Measurements from ENCODE around the gene DCK. TPM values are rescaled to one million over a fixed set of nuclear protein-coding genes. Genes with fewer than 3 reads are reported as not detected.

DCK gene
- total RNA-seq, 1 donor from 2014 or later, result 10.8 TPM

DNA sequence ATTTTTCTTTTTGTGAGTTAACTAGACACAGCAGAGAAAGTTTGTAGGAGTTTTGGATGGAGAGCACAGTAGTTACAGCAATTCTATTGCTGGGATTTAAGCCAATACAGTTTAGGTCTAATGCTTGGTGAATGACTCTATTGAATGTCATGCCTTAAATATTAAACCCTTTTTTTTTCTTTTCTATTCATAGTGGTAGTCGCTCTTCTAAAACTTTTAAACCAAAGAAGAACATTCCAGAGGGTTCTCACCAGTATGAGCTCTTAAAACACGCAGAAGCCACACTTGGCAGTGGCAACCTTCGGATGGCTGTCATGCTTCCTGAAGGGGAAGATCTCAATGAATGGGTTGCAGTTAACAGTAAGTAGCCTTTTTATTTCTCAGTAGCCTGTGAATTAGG is 34.8 kb upstream of the DCK start:
- H3K4me3 ChIP-seq (ENCODE audit: insufficient read depth, low read depth, low read length), result no peak overlapping the region
- no peaks in the 10 kb centered on the region for H3K27me3 ChIP-seq (ENCODE audit: insufficient read depth, low read length)
- FAIRE-seq (peak; percentile 95), DNase-seq (ENCODE audit: low read depth) (peak; percentile 95)
- no peaks in the 10 kb centered on the region for H3K9me3 ChIP-seq (ENCODE audit: insufficient read depth, low read depth, low read length)
- H3K27me3 Mint-ChIP-seq (ENCODE audit: low read depth, unreplicated experiment), result no peaks in the 10 kb centered on the region
- peaks cover 7% of the 10 kb centered on the region for H3K36me3 Mint-ChIP-seq (ENCODE audit: low read depth, unreplicated experiment)
- H3K4me3 Mint-ChIP-seq (ENCODE audit: unreplicated experiment), result no peak overlapping the region
- H4K20me1 ChIP-seq (ENCODE audit: insufficient read depth, low read length), result peaks cover 6% of the 10 kb centered on the region
- H2AFZ ChIP-seq (ENCODE audit: low read depth, low read length), result no peak overlapping the region
- H3K27ac Mint-ChIP-seq (ENCODE audit: unreplicated experiment), result no peak overlapping the region
- peaks cover 32% of the 10 kb centered on the region for H3K79me2 ChIP-seq (ENCODE audit: insufficient read depth, low read length)
- H3K4me2 ChIP-seq (ENCODE audit: low read length), result peak overlapping the region; percentile 30
- no peak overlapping the region for H3K9ac ChIP-seq (ENCODE audit: low read length)
- peaks cover 8% of the 10 kb centered on the region for H3K4me1 Mint-ChIP-seq (ENCODE audit: low read depth, unreplicated experiment)
- peaks cover 8% of the 10 kb centered on the region for H3K36me3 ChIP-seq (ENCODE audit: insufficient read depth, low read length)
- H3K9me3 Mint-ChIP-seq (ENCODE audit: unreplicated experiment), result no peaks in the 10 kb centered on the region
- H3K4me1 ChIP-seq (ENCODE audit: insufficient read depth, low read length), result peaks cover 15% of the 10 kb centered on the region
- H3K27ac ChIP-seq (ENCODE audit: low read depth, low read length), result peak overlapping the region; percentile 44
- TF ChIP-seq, protein P1, sequence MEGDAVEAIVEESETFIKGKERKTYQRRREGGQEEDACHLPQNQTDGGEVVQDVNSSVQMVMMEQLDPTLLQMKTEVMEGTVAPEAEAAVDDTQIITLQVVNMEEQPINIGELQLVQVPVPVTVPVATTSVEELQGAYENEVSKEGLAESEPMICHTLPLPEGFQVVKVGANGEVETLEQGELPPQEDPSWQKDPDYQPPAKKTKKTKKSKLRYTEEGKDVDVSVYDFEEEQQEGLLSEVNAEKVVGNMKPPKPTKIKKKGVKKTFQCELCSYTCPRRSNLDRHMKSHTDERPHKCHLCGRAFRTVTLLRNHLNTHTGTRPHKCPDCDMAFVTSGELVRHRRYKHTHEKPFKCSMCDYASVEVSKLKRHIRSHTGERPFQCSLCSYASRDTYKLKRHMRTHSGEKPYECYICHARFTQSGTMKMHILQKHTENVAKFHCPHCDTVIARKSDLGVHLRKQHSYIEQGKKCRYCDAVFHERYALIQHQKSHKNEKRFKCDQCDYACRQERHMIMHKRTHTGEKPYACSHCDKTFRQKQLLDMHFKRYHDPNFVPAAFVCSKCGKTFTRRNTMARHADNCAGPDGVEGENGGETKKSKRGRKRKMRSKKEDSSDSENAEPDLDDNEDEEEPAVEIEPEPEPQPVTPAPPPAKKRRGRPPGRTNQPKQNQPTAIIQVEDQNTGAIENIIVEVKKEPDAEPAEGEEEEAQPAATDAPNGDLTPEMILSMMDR (IDR thresholded peaks at IDR 0.05; ENCODE audit: insufficient read depth, low read depth, low read length), result no peak
- no peak for TF ChIP-seq EZH2 (IDR thresholded peaks at IDR 0.05; ENCODE audit: insufficient read depth, low read length)

DNA sequence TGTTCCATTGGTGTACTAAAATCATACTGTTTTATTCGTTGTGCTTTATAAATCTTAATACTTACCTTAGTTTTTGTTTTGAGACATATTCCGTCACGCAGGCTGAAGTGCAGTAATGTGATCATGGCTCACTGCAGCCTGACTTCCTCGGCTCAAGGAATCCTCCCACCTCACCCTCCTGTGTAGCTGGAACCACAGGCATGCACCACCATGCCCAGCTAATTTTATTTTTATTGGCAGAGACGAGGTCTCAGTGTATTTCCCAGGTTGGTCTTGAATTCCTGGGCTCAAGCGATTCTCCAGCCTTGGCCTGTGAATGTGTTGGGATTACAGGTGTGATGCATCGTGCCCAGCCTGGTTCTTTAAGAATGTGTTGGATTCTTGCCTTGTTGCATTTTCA is 24.4 kb upstream of the DCK start:
- H4K20me1 ChIP-seq (ENCODE audit: insufficient read depth, low read length), result peaks cover 10% of the 10 kb centered on the region
- Mint-ChIP-seq H3K4me1 (ENCODE audit: low read depth, unreplicated experiment) (peaks cover 7% of the 10 kb centered on the region), H3K4me3 (ENCODE audit: unreplicated experiment) (no peak overlapping the region), H3K27ac (ENCODE audit: unreplicated experiment) (peak overlapping the region; percentile 58), H3K36me3 (ENCODE audit: low read depth, unreplicated experiment) (peaks cover 8% of the 10 kb centered on the region), H3K27me3 (ENCODE audit: low read depth, unreplicated experiment) (no peaks in the 10 kb centered on the region), H3K9me3 (ENCODE audit: unreplicated experiment) (no peaks in the 10 kb centered on the region)
- H3K4me3 ChIP-seq (ENCODE audit: insufficient read depth, low read depth, low read length), result no peak overlapping the region
- DNase-seq (ENCODE audit: low read depth) (peak; percentile 74), FAIRE-seq (no peak)
- H3K9ac ChIP-seq (ENCODE audit: low read length), result no peak overlapping the region
- H3K4me2 ChIP-seq (ENCODE audit: low read length), result peak overlapping the region; percentile 9
- H2AFZ ChIP-seq (ENCODE audit: low read depth, low read length), result no peak overlapping the region
- H3K4me1 ChIP-seq (ENCODE audit: insufficient read depth, low read length), result peaks cover 4% of the 10 kb centered on the region
- H3K9me3 ChIP-seq (ENCODE audit: insufficient read depth, low read depth, low read length), result no peaks in the 10 kb centered on the region
- H3K79me2 ChIP-seq (ENCODE audit: insufficient read depth, low read length), result no peaks in the 10 kb centered on the region
- H3K36me3 ChIP-seq (ENCODE audit: insufficient read depth, low read length), result peaks cover 9% of the 10 kb centered on the region
- TF ChIP-seq EZH2 (IDR thresholded peaks at IDR 0.05; ENCODE audit: insufficient read depth, low read length), result no peak
- TF ChIP-seq, protein P1 (IDR thresholded peaks at IDR 0.05; ENCODE audit: insufficient read depth, low read depth, low read length), result no peak
- H3K27ac ChIP-seq (ENCODE audit: low read depth, low read length), result peak overlapping the region; percentile 11
- no peaks in the 10 kb centered on the region for H3K27me3 ChIP-seq (ENCODE audit: insufficient read depth, low read length)

DNA sequence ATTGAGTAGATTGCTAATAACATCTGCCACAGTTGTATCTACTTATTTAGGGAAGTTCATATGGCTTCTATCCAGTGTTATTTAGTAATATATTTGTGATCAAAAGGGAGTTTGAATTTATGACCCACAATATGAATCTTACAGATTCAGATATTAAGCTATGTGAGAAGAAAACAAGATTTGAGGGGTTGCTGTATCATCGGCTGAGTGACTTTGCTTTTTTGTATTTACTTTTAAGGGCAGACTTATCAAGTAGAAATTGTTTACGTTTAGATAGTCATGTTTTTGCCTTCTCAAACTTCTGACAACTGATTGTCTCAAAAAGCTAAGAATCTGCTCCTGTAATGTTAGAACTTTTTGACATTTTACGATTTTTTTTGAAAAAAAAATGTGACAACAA is 17.2 kb upstream of the DCK start:
- H3K4me1 Mint-ChIP-seq (ENCODE audit: low read depth, unreplicated experiment), result no peaks in the 10 kb centered on the region
- no peaks in the 10 kb centered on the region for H3K79me2 ChIP-seq (ENCODE audit: insufficient read depth, low read length)
- H3K4me1 ChIP-seq (ENCODE audit: insufficient read depth, low read length), result no peaks in the 10 kb centered on the region
- H3K4me2 ChIP-seq (ENCODE audit: low read length), result no peak overlapping the region
- H3K36me3 Mint-ChIP-seq (ENCODE audit: low read depth, unreplicated experiment), result peaks cover 6% of the 10 kb centered on the region
- H3K9me3 ChIP-seq (ENCODE audit: insufficient read depth, low read depth, low read length), result no peaks in the 10 kb centered on the region
- no peaks in the 10 kb centered on the region for H3K27me3 Mint-ChIP-seq (ENCODE audit: low read depth, unreplicated experiment)
- H3K27me3 ChIP-seq (ENCODE audit: insufficient read depth, low read length), result no peaks in the 10 kb centered on the region
- H2AFZ ChIP-seq (ENCODE audit: low read depth, low read length), result no peak overlapping the region
- FAIRE-seq, result no peak
- peaks cover 12% of the 10 kb centered on the region for H3K36me3 ChIP-seq (ENCODE audit: insufficient read depth, low read length)
- no peak overlapping the region for H3K4me3 Mint-ChIP-seq (ENCODE audit: unreplicated experiment)
- no peak overlapping the region for H3K9ac ChIP-seq (ENCODE audit: low read length)
- H3K9me3 Mint-ChIP-seq (ENCODE audit: unreplicated experiment), result no peaks in the 10 kb centered on the region
- no peak overlapping the region for H3K27ac ChIP-seq (ENCODE audit: low read depth, low read length)
- DNase-seq (ENCODE audit: low read depth), result no peak
- no peak overlapping the region for H3K4me3 ChIP-seq (ENCODE audit: insufficient read depth, low read depth, low read length)
- H3K27ac Mint-ChIP-seq (ENCODE audit: unreplicated experiment), result no peak overlapping the region
- TF ChIP-seq, protein P1 (IDR thresholded peaks at IDR 0.05; ENCODE audit: insufficient read depth, low read depth, low read length), result no peak
- no peak for TF ChIP-seq EZH2 (IDR thresholded peaks at IDR 0.05; ENCODE audit: insufficient read depth, low read length)
- peaks cover 4% of the 10 kb centered on the region for H4K20me1 ChIP-seq (ENCODE audit: insufficient read depth, low read length)
